ENCODE measurements around the gene NOCT.
"Not testable (repeated sequence)": the region's sequence is repeated elsewhere in the genome, so short reads cannot be mapped to it uniquely, and the experiment has no call there.

Gene NOCT

DNA sequence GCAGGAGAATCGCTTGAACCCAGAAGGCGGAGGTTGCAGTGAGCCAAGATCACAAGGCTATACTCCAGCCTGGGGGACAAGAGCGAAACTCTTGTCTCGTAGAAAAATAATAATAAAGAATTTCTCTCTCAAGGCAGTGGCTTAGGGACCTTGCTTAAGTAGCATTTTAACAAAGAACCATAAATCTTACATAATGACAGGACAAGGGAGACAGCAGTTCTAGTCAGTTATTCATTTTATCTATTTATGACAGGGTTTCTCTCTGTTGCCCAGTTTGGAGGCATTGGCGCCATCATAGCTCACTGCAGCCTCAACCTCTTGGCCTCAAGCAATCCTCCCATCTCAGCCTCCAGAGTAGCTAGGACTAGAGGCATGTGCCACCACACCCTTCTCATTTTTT lies 31.9 kb upstream of the NOCT start:
- H3K9me3 ChIP-seq (replicated peaks; ENCODE audit: low read length): no peaks in the 10 kb centered on the region
- no peaks in the 10 kb centered on the region for H3K36me3 ChIP-seq (ENCODE audit: insufficient read depth, low read length)
- peaks cover 4% of the 10 kb centered on the region for H3K4me1 ChIP-seq (ENCODE audit: control insufficient read depth, insufficient read depth, low read length)
- no peak overlapping the region for H3K9ac ChIP-seq (ENCODE audit: low read depth, low read length)
- no peaks in the 10 kb centered on the region for H3K27me3 ChIP-seq (ENCODE audit: control insufficient read depth, insufficient read depth, low read length)
- H3K4me3 ChIP-seq (ENCODE audit: low read length): no peak overlapping the region
- no peak overlapping the region for H3K4me2 ChIP-seq (ENCODE audit: low read length)

DNA sequence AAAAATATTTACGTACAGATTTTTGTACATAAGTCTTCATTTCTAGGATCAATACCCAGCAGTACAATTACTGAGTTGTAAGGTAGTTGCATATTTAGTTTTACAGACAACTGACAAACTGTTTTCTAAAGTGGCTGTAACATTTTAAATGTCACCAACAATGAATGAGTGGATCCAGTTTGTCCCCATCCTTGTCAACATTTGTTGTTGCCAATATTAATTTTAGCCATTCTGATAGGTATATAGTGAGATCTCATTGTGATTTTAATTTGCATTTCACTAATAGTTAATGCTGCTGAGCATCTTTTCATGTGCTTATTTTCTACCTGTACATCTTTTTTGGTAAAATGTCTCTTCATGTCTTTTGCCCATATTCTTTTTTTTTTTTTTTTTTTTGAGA lies 30.9 kb upstream of the NOCT start:
- H3K9me3 ChIP-seq (replicated peaks; ENCODE audit: low read length): no peaks in the 10 kb centered on the region
- no peak overlapping the region for H3K4me3 ChIP-seq (ENCODE audit: low read length)
- H3K27me3 ChIP-seq (ENCODE audit: control insufficient read depth, insufficient read depth, low read length): no peaks in the 10 kb centered on the region
- no peaks in the 10 kb centered on the region for H3K36me3 ChIP-seq (ENCODE audit: insufficient read depth, low read length)
- H3K4me2 ChIP-seq (ENCODE audit: low read length): no peak overlapping the region
- H3K4me1 ChIP-seq (ENCODE audit: control insufficient read depth, insufficient read depth, low read length): peaks cover 4% of the 10 kb centered on the region
- H3K9ac ChIP-seq (ENCODE audit: low read depth, low read length): no peak overlapping the region

DNA sequence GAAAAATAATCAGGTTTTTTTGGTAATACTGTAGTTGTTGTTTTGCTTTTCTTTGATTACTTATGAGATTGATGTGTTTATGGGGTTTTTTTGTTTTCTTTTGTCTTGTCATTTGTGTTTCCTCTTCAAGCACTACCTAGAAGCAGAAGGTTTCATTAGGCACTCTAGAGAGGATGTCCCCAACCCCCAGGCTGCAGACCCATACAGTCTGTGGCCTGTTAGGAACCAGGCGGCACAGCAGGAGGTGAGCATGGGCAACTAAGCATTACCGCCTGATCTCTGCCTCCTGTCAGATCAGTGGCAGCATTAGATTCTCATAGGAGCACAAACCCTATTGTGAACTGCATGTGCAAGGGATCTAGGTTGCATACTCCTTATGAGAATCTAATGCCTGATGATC lies 22.9 kb upstream of the NOCT start:
- H3K4me2 ChIP-seq (ENCODE audit: low read length): no peak overlapping the region
- no peak overlapping the region for H3K9ac ChIP-seq (ENCODE audit: low read depth, low read length)
- H3K4me3 ChIP-seq (ENCODE audit: low read length): no peak overlapping the region
- H3K4me1 ChIP-seq (ENCODE audit: control insufficient read depth, insufficient read depth, low read length): no peaks in the 10 kb centered on the region
- H3K27me3 ChIP-seq (ENCODE audit: control insufficient read depth, insufficient read depth, low read length): no peaks in the 10 kb centered on the region
- no peaks in the 10 kb centered on the region for H3K9me3 ChIP-seq (replicated peaks; ENCODE audit: low read length)
- no peaks in the 10 kb centered on the region for H3K36me3 ChIP-seq (ENCODE audit: insufficient read depth, low read length)

DNA sequence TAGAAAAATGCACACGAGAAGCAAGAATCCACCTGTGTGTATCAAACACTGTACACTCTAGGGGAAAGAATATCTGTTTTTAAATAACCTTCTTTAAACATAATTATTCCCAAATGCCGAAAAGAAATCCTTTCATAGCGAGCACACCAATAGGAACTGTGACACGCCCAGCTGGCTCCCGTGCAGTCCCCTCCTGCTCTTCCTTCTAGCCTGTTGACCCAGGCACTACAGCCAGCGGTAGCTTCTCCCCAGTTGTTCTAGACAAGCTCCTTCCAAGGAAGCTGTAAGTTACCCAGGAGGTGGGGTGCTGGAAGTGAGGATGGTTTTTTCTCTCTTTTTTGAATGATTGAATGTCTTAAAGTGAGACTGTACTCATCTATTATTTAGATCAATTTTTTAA lies 19.5 kb upstream of the NOCT start:
- no peaks in the 10 kb centered on the region for H3K27me3 ChIP-seq (ENCODE audit: control insufficient read depth, insufficient read depth, low read length)
- H3K36me3 ChIP-seq (ENCODE audit: insufficient read depth, low read length): no peaks in the 10 kb centered on the region
- H3K9me3 ChIP-seq (replicated peaks; ENCODE audit: low read length): no peaks in the 10 kb centered on the region
- H3K4me3 ChIP-seq (ENCODE audit: low read length): no peak overlapping the region
- no peak overlapping the region for H3K4me2 ChIP-seq (ENCODE audit: low read length)
- no peak overlapping the region for H3K9ac ChIP-seq (ENCODE audit: low read depth, low read length)
- no peaks in the 10 kb centered on the region for H3K4me1 ChIP-seq (ENCODE audit: control insufficient read depth, insufficient read depth, low read length)

DNA sequence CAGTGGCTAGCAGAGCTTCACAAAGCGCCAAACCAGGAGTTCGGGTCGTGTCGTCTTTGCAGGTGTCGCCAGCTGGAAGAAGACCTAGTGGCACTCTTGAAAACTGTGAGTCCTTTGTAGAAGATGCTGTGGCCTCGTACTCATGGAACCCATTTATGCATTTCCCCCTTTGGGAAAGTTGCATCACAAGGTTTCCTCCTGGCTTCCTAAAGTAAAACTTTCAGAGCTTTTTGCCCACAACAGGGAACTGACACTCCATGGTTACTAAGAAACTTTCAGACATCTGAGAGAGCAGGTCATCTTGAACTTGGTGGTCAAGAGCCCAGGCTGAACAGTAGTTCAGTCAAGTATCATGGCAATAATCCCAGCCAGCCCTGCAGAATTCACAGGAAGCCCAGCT lies 15.9 kb upstream of the NOCT start:
- H3K27me3 ChIP-seq (ENCODE audit: control insufficient read depth, insufficient read depth, low read length): no peaks in the 10 kb centered on the region
- no peak overlapping the region for H3K9ac ChIP-seq (ENCODE audit: low read depth, low read length)
- H3K36me3 ChIP-seq (ENCODE audit: insufficient read depth, low read length): no peaks in the 10 kb centered on the region
- no peaks in the 10 kb centered on the region for H3K9me3 ChIP-seq (replicated peaks; ENCODE audit: low read length)
- H3K4me3 ChIP-seq (ENCODE audit: low read length): no peak overlapping the region
- no peak overlapping the region for H3K4me2 ChIP-seq (ENCODE audit: low read length)
- H3K4me1 ChIP-seq (ENCODE audit: control insufficient read depth, insufficient read depth, low read length): no peaks in the 10 kb centered on the region

DNA sequence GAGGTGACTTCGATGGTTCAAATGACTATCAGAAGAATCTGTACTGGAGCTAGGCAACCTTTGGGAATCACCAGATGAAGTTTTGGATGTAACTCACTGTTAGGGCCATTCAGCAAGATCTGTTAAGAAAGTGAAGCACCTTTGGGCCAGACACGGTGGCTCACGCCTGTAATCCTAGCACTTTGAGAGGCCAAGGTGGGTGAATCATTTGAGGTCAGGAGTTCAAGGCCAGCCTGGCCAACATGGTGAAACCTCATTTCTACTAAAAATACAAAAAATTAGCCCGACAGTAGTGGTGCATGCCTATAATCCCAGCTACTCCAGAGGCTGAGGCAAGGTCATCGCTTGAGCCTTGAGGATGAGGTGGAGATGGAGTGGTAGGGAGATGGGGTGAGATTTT lies 15.4 kb upstream of the NOCT start:
- H3K9ac ChIP-seq (ENCODE audit: low read depth, low read length); H3K9me3 ChIP-seq (replicated peaks; ENCODE audit: low read length); H3K4me1 ChIP-seq (ENCODE audit: control insufficient read depth, insufficient read depth, low read length); H3K27me3 ChIP-seq (ENCODE audit: control insufficient read depth, insufficient read depth, low read length); H3K36me3 ChIP-seq (ENCODE audit: insufficient read depth, low read length); H3K4me3 ChIP-seq (ENCODE audit: low read length); H3K4me2 ChIP-seq (ENCODE audit: low read length): not testable (repeated sequence)

DNA sequence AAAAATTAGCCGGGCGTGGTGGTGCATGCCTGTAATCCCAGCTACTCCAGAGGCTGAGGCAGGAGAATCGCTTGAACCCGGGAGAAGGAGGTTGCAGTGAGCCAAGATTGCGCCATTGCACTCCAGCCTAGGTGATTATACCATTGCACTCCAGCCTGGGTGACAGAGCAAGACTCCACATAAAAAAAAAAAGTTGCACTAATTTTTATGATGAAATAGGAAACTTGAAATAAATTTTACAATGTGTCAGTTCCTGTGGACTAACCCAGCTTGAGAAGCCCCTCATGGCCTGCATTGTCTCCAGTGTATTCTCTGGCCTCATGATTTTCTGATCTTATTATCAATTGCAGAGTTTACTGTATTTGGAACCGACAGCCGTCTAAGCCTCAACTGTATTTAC lies 14.2 kb upstream of the NOCT start:
- H3K4me2 ChIP-seq (ENCODE audit: low read length); H3K9ac ChIP-seq (ENCODE audit: low read depth, low read length); H3K4me1 ChIP-seq (ENCODE audit: control insufficient read depth, insufficient read depth, low read length); H3K27me3 ChIP-seq (ENCODE audit: control insufficient read depth, insufficient read depth, low read length); H3K9me3 ChIP-seq (replicated peaks; ENCODE audit: low read length); H3K36me3 ChIP-seq (ENCODE audit: insufficient read depth, low read length); H3K4me3 ChIP-seq (ENCODE audit: low read length): not testable (repeated sequence)

DNA sequence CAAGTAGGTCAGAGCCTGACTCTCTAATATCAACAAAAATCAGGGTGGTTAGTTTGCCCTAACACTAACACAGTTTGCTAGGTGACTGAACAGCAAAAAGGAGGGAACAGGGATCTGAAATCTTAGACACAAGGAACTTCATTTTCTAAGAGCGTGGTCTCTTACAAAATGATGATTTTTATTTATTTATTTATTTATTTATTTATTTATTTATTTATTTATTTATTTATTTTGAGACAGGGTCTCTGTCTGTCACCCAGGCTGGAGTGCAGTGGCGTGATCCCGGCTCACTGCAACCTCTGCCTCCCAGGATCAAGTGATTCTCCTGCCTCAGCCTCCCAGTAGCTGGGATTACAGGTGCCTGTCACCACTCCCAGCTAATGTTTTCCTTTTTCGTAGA lies 11.9 kb upstream of the NOCT start:
- H3K4me2 ChIP-seq (ENCODE audit: low read length); H3K4me3 ChIP-seq (ENCODE audit: low read length); H3K4me1 ChIP-seq (ENCODE audit: control insufficient read depth, insufficient read depth, low read length); H3K36me3 ChIP-seq (ENCODE audit: insufficient read depth, low read length); H3K9ac ChIP-seq (ENCODE audit: low read depth, low read length); H3K9me3 ChIP-seq (replicated peaks; ENCODE audit: low read length); H3K27me3 ChIP-seq (ENCODE audit: control insufficient read depth, insufficient read depth, low read length): not testable (repeated sequence)

DNA sequence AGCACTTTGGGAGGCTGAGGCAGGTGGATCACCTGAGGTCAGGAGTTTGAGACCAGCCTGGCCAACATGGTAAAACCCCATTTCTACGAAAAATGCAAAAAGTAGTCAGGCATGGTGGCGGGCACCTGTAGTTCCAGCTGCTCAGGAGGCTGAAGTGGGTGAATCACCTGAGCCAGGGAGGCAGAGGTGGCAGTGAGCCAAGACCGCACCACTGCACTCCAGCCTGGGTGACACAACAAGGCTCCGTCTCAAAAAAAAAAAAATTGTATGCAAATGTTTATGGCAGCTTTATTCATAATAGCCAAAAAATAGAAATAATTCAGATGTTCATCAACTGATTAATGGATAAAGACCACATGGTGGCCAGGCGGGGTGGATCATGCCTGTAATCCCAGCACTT lies 9.8 kb upstream of the NOCT start:
- Histone ChIP-seq H3K9ac (ENCODE audit: low read depth, low read length) (no peak overlapping the region), H3K4me3 (ENCODE audit: low read length) (no peak overlapping the region), H3K36me3 (ENCODE audit: insufficient read depth, low read length) (no peaks in the 10 kb centered on the region), H3K27me3 (ENCODE audit: control insufficient read depth, insufficient read depth, low read length) (no peaks in the 10 kb centered on the region), H3K9me3 (replicated peaks; ENCODE audit: low read length) (no peaks in the 10 kb centered on the region), H3K4me1 (ENCODE audit: control insufficient read depth, insufficient read depth, low read length) (no peaks in the 10 kb centered on the region), H3K4me2 (ENCODE audit: low read length) (no peak overlapping the region)

DNA sequence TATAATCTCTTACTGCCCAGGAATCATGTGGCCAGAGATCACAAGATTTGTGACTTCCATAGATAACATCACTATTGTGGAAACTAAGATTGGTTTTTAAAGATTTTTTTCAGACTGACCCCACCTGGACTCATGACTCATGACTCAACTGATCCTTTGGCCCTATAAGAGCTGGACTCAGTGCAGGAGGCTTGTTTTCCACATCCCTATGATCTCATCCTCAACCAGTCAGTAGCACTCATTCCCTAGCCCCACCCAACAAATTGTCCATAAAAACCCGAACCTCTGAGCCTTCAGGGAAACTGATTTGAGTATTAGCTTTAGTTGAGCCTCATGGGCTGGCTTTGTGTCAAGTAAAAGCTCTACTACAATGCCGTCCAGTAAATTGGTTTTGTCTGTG lies 7.9 kb upstream of the NOCT start:
- no peak overlapping the region for H3K4me3 ChIP-seq (ENCODE audit: low read length)
- H3K36me3 ChIP-seq (ENCODE audit: insufficient read depth, low read length): no peaks in the 10 kb centered on the region
- H3K9ac ChIP-seq (ENCODE audit: low read depth, low read length): no peak overlapping the region
- no peaks in the 10 kb centered on the region for H3K9me3 ChIP-seq (replicated peaks; ENCODE audit: low read length)
- no peaks in the 10 kb centered on the region for H3K27me3 ChIP-seq (ENCODE audit: control insufficient read depth, insufficient read depth, low read length)
- no peak overlapping the region for H3K4me2 ChIP-seq (ENCODE audit: low read length)
- no peaks in the 10 kb centered on the region for H3K4me1 ChIP-seq (ENCODE audit: control insufficient read depth, insufficient read depth, low read length)

DNA sequence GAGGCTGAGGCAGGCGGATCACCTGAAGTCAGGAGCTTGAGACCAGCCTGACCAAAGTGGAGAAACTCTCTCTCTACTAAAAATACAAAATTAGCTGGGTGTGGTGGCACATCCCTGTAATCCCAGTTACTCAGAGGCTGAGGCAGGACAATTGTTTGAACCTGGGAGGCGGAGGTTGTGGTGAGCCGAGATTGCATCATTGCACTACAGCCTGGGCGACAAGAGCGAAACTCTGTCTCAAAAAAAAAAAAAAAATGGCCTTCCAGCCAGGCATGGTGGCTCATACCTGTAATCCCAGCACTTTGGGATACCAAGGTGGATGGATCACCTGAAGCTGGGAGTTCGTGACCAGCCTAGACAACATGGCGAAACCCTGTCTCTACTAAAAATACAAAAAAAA lies 7.3 kb upstream of the NOCT start:
- H3K4me3 ChIP-seq (ENCODE audit: low read length); H3K4me1 ChIP-seq (ENCODE audit: control insufficient read depth, insufficient read depth, low read length); H3K27me3 ChIP-seq (ENCODE audit: control insufficient read depth, insufficient read depth, low read length); H3K4me2 ChIP-seq (ENCODE audit: low read length); H3K9me3 ChIP-seq (replicated peaks; ENCODE audit: low read length); H3K9ac ChIP-seq (ENCODE audit: low read depth, low read length); H3K36me3 ChIP-seq (ENCODE audit: insufficient read depth, low read length): not testable (repeated sequence)

DNA sequence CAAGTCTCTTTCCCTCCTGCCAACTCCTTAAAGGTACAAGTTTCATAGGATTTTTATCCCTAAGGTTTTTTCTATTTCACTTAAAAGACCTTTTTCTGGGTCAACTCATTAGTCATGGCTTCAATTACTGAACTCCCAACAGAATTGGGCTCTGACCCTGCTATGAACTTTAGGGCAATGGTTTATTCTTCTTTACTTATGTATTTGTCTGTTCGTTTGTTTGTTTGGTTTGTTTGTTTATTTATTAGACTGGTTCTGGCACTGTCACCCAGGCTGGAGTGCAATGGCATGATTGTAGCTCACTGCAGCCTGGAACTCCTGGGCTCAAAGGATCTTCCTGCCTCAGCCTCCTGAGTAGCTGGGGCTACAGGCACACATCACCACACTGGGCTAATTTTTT lies 5.9 kb upstream of the NOCT start:
- H3K4me3 ChIP-seq (ENCODE audit: low read length): no peak overlapping the region
- H3K9me3 ChIP-seq (replicated peaks; ENCODE audit: low read length): no peaks in the 10 kb centered on the region
- H3K27me3 ChIP-seq (ENCODE audit: control insufficient read depth, insufficient read depth, low read length): no peaks in the 10 kb centered on the region
- no peak overlapping the region for H3K9ac ChIP-seq (ENCODE audit: low read depth, low read length)
- peaks cover 13% of the 10 kb centered on the region for H3K4me1 ChIP-seq (ENCODE audit: control insufficient read depth, insufficient read depth, low read length)
- H3K36me3 ChIP-seq (ENCODE audit: insufficient read depth, low read length): no peaks in the 10 kb centered on the region
- H3K4me2 ChIP-seq (ENCODE audit: low read length): no peak overlapping the region

Data from skeletal muscle satellite cell (primary cell).